Stimulated activated CD4-positive, alpha-beta T cell treated with anti-CD3 and anti-CD28 coated beads, Interleukin-12 subunit alpha, Interleukin-12 subunit beta, amount 100 ng/mL, for 48 hours (primary cell): ENCODE data around the gene SCYL1.

ENCODE experiments used
- DNase-seq, 3 donors: peaks; one replicate each; pipeline ENCODE4 v3.0.0-alpha.2; 2020; ENCODE audit warnings: low read depth in 2 of 3, low spot score in 1 of 3

SCYL1 gene

DNA sequence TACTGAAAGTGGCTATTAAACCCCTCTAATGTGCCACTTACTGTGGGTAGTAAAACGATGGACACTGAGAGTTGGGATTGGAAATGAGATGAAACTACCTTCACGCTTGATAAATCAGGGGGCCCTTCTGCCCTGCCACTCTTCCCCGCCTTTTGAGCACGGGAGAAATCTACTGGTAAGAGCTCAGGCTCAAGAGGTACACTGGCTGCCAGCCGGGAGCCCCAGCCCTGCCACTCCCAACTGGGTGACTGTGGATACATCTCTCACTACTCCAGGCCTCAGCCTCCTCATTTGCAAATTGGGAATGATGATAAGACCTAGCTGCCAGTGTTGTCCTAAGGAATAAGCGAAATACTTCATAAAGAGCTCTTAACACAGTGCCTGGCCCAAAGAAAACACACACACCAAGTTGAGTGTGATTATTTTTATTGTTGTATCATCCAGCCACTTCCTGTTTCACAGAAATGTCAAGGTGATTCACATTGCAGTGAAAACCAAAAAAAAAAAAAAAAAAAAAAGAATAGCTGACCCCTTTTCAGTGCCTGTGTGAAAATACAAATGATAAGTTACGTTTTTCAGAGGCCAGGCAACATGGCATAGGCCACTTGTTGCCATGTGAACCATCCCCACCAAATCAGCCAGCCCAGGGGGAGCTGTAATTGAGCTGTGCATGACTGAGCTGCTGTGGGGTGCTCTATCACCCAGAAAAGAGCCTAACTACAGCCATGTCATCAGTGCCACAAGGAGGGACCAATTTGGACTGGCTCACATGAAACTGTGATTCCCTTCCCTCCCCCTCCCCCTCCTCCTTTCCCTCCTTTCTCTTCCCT, 41.0 kb downstream of the SCYL1 start:
- DNase-seq = no peak

DNA sequence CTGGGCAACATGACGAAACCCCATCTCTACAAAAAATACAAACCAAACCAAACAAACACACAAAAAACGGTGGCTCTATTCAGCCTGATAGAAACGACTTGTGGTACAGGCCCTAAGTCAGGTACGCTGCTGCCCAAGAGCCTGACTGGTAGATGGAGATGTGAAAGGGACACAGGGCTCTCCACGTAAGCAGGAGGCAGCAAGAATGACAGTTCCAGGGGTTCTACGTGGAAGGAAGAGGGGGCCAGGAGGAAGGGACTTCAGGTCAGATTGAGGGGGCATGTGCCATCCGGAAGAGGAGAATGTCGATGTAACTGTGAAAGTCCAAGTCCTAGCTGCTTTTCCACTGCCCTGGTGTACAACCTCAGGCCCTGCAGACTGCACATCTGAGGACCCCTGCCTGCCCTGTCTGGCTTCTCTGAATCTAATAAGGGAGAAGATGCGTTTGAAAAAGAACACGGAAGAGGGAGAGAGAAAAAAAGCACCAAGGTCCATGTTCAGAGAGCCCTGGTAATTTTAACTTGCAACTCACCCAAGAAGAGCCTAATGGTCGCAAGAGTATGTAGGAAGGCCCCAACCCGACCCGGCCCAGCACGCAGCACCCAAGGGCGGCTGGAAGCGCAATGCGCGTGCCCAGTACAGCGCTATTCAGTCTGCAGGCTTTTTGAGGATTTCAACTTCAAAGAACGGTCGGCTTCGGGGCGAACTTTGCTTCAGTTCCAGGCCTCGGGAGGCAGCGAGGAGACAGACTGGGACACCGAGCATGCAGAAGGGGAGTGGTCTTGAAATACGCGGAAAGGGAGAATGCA, 44.5 kb downstream of the SCYL1 start:
- DNase-seq = peak in 1 of 3 donors; percentile 62

DNA sequence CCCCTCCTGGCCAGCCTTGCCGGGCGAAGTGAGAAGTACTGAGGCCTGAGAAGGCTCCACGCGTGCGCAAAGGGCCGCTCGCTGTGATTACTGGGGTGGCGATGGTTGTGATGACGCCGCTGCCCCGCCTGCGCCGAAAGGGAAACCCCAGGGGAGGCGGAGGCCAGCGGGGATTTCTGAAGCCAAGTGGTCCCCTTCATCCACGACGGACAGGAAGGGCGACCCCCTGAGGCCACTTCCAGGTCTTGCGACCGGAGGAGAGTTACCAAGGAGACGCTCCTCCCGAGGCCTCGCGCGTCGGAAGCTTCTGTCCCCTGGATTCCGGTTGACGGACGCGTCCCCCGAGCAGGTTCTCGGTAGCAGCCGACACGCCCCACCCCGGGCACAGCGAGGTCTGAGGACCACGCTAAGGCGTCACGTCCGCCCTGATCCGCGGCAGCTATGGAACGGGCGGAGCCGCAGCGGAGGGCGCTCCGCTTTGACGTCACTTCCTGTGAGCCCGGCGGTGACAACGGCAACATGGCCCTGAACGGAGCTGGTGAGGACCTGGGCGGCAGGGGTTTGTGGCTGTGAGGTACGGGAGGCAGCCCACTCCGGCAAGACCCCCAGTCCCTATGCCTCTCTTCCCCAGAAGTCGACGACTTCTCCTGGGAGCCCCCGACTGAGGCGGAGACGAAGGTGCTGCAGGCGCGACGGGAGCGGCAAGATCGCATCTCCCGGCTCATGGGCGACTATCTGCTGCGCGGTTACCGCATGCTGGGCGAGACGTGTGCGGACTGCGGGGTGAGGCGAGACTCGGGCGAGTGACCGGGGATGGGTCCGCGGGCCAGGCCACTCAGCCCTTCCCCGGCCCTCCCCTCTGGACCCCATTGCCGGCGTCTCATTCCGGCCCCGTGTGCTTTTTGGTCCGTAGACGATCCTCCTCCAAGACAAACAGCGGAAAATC, 45.4 kb downstream of the SCYL1 start, which contains the start of gene ZNRD2:
TSS of gene ZNRD2 (plus strand) at position 505 of the 946 bp plus-strand sequence. CDS start at position 520, 15 bp downstream.
- peak; percentile 97 to 99 (median 99) for DNase-seq

DNA sequence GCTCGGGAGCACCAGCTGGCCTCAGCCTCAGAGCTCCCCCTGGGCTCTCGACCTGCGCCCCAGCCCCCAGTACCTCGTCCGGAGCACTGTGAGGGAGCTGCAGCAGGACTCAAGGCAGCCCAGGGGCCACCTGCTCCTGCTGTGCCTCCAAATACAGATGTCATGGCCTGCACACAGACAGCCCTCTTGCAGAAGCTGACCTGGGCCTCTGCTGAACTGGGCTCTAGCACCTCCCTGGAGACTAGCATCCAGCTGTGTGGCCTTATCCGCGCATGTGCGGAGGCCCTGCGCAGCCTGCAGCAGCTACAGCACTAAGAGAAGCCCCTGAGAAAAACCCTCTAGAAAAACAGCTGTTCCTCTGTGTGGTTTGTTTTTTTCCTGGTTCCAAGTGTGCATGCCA, 46.5 kb downstream of the SCYL1 start:
- no peak for DNase-seq

DNA sequence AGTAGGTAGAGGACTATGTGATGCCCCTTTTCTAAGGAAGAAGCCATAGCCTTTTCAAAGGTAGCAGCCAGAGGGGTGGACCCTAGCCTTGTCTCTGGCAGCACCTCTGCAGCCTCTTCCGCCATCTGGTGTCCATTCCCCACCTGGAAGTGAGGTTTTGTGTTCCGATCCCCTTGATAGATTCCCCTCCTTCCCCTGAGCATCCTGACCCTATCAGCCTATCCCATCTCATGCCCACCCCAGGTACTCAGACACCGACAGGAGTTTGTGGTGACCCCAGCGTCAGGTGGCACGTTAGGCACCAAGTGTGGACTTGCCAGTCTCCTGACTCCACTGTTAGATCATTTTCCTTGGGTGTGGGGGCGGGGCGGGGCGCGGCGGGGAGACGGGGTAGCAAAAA, 47.1 kb downstream of the SCYL1 start:
- DNase-seq = no peak

DNA sequence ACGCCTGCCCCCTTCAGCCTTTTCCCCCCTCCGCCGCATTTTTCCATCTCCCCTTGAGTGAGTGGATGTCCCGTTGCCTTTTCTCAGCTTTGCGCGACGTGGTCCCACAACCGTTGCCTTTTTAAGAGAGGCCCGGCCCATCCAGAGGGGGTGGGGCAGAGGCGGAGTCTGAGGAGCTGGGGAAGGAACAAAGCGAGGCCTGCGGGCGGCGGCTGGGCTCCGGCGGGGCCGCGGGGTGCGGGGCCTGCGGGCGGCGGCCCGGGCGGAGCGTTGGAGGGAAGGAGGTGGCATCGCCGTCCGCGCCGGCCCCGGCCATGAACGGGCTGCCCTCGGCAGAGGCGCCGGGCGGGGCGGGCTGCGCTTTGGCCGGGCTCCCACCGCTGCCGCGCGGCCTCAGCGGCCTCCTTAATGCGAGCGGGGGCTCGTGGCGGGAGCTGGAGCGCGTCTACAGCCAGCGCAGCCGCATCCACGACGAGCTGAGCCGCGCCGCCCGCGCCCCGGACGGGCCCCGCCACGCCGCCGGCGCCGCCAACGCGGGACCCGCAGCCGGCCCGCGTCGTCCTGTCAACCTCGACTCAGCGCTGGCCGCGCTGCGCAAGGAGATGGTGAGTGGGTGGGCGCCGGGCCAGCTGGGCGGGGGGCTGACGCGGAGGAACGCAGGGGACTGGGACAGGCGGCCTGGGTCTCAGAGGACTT, 47.6 kb downstream of the SCYL1 start, which contains the start of gene FAM89B:
TSS of gene FAM89B (plus strand) at position 183 of the 696 bp plus-strand sequence. CDS start at position 315, 132 bp downstream.
- peak; percentile 77 to 89 (median 85) for DNase-seq

DNA sequence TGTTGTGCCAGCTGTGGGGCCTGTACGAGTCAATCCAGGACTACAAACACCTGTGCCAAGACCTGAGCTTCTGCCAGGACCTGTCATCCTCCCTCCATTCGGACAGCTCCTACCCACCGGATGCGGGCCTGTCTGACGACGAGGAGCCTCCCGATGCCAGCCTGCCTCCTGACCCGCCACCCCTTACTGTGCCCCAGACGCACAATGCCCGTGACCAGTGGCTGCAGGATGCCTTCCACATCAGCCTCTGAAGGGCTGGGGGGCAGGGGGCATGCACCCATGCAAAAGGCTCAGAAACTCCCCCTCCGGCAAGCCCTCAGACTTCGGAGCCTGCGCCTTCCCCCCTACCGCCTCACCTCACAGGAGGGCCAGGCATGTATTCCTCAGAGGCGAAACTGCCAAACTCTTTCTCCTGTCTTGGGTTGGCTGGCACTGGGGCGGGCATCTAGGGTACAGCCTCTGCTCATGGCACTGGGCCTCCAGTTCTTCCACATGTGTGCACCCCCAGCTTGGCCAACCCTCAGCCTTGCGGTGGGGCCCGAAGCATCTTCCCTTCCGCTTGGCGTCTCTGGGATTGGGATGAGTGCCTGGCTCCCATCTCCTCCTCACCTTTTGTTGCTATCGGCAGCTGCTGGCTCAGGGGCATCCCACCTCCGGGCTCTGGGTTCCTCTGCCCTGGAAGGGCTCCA, 48.7 kb downstream of the SCYL1 start:
- no peak for DNase-seq

DNA sequence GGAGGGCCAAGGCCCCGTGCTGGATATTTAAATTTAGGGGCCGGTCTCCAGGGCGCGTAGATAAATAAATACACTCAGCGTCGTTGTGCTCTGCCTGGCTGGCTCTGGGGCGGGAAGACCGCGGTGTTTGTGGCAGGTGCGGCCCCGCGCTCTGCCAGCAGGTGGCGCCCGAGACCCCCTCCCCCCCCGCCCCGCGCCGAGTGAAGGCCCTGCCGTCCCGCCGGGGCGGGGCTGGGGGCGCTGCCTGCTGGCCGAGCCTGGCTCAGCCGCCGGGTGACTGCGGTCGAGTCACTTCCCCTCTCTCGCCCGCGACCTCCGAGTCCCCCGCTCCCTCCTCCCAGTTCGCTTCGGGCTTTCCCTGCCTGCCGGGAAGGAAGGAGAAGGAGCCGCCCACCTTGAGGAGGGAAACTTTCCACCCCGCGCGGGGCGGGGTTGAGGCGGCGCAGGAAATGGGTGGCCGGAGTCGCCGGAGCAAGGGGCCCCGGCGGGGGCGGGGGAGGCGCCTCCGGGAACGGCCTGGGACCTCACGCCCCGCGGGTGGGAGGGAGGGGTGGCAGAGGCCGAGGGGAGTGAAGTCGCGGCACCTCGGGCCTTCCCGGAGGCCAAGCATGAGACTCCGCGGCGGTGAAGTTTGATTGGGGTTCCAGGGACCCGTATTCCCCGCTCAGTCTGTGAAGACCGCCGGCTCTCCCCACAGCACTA, 49.4 kb downstream of the SCYL1 start:
- DNase-seq = peak; percentile 88 to 91 (median 88)

DNA sequence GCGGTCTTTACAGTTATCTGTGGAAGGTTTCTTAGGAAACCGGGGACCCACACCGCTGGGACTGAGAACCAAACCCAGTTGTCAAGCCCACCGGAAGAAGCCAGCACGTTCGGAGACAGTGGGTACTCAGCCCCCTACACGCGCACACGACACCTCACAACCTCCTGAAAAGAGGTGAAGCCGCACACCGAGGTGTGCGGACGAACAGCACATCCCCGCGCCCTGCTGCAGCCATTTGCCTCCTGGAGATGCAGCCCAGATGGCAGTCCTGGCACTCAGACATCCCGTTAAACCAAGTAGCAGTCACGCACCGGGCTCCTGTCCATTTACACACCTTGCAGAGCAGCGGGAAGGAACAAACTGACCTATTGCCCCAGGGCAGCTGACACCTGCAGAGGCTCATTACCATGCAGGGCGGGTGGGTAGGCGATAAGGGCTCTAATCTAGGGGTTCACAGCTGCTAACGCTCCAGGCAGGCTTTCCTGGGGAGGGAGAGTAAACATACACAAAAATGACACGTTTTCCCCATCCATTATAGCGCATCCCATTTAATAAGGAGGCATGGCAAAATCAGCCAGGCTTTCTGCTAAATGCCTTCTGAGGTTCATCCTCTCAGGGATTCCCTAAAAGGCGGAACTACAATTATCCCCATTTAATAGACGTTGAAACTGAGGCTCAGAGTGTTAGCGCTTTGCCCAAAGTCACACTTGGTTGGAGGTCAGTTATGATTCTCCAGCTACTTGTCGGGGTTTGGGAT, 50.1 kb downstream of the SCYL1 start:
- DNase-seq = no peak

DNA sequence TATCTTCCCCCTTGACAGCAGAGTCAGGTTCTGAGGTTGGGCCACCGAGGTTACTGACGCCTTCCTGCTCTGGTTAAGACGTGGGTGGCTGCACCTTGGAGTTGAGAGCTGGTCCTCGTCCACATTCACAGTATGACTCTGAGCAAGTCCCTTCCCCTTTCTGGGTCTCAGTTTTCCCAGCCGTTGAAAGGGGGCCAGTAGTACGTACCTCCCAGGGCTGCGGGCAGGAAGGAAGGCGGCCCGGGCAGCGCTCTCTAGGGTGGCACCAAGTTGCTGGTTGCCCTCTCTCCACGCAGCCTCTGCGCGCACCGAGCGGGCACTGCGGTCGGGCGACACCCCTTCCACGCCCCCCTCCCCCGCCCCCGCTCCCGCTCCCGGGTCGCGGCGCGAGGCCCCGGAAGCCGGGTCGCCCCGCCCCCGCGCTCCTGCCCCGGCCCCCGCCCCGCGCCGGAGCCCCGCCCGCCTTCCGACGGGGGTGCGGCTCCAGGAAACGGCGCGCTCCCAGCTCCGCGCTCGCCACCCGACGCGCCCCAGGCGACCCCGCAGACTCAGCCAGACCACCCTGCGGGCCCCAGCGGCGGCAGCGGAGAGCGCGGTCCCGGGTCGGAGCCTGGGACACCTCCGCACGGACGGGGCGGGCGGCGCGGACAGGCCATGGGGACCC, 50.8 kb downstream of the SCYL1 start, which contains the start of gene EHBP1L1:
TSS of gene EHBP1L1 (plus strand) at position 486 of the 664 bp plus-strand sequence. CDS start 250 bp downstream, outside the sequence.
- DNase-seq = peak; percentile 60 to 73 (median 62)

DNA sequence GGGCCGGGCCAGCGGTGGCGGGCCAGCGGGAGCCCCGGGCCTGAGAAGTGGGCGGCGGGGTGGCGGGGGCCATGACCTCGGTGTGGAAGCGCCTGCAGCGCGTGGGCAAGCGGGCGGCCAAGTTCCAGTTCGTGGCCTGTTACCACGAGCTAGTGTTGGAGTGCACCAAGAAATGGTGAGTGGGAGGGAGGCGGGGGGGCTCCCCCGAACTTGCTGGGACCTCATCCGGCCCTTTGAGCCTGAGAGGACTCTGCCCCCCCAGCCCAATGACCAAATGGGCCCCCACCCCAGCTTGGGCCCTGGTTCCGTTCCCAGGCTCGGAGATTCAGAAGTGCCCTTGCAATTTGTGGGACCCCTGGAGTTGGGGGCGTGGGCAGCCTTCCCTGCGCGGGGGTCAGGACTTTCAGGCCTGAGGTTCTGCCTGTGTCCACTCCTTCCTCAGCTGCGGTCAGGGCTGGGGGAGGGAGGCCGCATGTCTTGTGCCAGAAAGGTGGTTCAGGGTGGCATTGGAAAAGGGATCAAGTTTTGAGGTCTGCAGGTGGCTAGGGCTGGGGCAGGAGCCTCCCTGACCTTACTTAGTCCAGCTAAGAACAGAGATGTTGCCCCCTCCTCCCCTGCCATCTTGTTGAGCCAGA, 51.5 kb downstream of the SCYL1 start:
- no peak for DNase-seq

DNA sequence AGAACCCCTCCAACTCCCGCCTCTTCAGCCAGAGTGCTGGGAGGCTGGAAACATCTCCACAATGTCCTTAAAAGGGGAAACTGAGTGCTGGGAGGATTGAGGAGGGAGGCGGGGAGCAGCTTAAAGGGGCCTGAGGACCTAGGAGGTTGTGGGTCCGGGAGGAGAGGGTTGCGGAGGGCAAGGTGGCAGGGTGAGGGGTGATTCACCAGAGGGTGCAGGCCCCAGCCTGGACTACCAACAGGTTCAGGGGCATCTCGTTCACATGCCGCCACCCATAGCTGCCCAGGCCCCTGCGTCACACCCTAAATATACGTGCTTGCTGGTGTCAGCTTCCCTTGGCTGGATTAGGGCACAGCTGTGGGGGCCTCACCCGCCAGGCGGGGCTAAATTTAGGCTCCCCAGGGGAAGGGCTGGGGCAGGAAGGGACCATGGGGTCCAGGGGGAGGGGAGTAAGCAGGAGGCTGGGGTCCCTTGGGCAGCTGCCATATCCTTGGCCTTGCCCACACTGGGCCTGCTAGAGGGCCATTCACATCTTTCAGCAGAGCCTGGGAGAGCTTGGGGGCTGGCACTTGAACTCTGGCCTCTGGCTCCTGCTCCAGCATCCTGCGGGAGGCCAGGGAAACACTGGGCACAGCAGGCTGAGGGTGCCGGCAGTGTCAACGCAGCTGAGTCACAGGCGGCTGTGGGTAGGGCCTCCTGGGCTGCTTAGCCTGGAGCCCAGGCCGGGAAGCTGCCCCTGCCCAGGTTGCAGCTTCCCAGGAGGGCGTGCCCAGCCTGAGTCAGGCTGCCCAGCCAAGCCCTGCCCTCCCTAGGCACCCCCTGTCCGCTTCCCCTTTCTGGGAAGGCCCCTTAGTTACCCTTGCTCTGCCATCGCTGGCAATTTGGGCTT, 52.2 kb downstream of the SCYL1 start:
- no peak for DNase-seq

DNA sequence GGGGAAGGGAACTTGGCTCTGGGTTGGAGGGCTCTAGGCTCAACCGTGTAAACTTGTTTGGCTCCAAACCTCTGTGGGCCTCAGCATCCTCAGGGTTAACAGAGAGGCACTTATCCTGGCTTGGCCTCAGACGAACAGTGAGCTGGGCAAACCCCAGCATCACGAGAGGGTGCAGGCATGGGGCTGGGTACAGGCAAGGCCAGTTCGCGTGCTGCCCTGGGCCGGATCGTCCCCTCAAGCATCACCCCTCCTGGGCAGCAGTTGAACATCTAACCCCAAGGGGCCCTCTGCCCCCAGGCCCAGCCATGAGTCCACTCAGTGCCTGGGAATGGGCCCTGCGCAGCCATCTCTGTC, 52.9 kb downstream of the SCYL1 start:
- no peak for DNase-seq

DNA sequence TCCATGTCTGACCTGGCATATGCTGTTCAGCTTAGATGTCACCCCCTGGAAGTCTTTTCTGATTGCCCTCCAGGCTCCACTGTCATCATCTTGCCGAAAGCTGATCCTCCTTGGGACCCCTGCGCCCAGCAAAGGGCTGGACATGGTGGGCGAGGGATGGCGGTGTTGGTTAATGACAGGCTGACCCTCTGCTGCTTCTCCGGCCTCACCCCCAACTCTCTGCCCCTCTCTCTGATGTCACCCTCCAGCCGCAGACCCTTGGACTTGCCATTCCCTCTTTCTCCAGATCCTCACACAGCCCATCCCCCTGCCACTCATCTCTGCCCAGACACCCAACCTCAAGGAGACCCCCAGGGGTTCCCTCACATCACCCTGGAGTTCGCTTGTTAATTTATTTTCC, 53.3 kb downstream of the SCYL1 start:
- DNase-seq = no peak

DNA sequence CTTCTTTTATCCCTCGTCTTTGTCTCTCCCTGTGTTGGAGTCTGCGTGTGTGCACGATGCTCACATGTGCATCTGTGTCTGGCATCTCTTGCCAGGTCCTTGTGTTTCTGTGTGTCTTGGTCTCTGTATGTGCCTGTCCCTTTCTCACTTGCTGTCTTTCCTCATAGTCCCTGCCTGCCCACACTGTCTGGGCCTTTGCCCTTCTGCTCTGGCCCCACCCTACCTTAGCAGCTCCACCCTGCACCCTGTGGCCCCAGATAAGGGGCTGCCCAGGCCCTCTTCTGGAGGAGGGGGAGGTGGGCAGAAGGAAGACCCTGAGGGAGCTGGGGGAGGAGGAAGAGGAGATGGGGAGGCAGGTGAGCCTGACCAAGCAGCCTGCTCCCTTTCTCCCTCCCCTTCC, 53.8 kb downstream of the SCYL1 start:
- DNase-seq = no peak

DNA sequence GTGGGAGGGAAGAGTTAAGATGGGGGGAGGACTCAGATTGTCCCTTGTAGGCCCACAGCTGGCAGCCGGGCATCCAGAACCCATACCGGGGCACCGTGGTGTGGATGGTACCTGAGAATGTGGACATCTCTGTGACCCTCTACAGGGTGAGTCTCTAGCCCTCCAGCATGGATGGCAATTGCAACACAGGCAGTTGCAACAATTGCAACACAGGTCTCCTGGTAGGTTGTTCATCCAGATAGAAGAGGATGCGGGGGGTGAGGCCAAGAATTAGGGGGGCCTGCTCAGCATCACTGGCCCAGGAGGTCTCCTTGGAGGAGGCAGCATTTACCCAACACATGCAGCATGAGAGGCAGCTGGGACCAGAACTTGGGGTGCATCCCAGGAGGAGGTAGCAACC, 54.4 kb downstream of the SCYL1 start:
- DNase-seq = no peak
